Breast epithelium (tissue), 4 donors: Measurements from ENCODE around the gene ZFHX3. TPM values are rescaled to one million over a fixed set of nuclear protein-coding genes. Genes with fewer than 3 reads are reported as not detected.
A peak's percentile ranks its signal among the peaks of the same experiment; 100 is the strongest.

ENCODE experiments used
- DNase-seq, 2 donors: peaks; one replicate each; pipeline ENCODE4 v3.0.0-alpha.2; 2019; ENCODE audit warnings: low spot score in 2 of 2
- H3K27ac ChIP-seq, 2 donors: fragments of 200-600 bp; sonication (generic) in 1 of 2; one replicate each; pipeline ENCODE4 v1.5.1; 2016 to 2019; ENCODE audit warnings: mild to moderate bottlenecking in 1 of 2
- H3K27me3 ChIP-seq, 2 donors: fragments of 200-600 bp; sonication (generic) in 1 of 2; one replicate each; pipeline versions ENCODE4 v1.5.1 to v1.6.0; 2017 to 2019; ENCODE audit warnings: control low read depth in 1 of 2, mild to moderate bottlenecking in 1 of 2
- H3K36me3 ChIP-seq: fragments of 200-600 bp; one replicate; pipeline ENCODE4 v1.5.1; 2019
- H3K4me1 ChIP-seq, 2 donors: fragments of 200-600 bp; sonication (generic); one replicate each; pipeline ENCODE4 v1.5.1; 2016 to 2019; ENCODE audit warnings: control low read depth in 1 of 2
- H3K4me3 ChIP-seq, 3 donors: fragments of 200-600 bp; sonication (generic); 1 replicate in 2 of 3; 2 replicates in 1 of 3; pipeline ENCODE4 v1.5.1; 2016 to 2019; ENCODE audit warnings: mild to moderate bottlenecking in 3 of 3, moderate library complexity in 2 of 3
- H3K9me3 ChIP-seq, 2 donors: fragments of 200-600 bp; sonication (generic) in 1 of 2; one replicate each; pipeline ENCODE4 v1.5.1; 2016 to 2019; ENCODE audit warnings: control low read depth in 1 of 2
- POLR2A ChIP-seq: fragments of 450-650 bp; IDR thresholded peaks from one replicate; pipeline ENCODE4 v1.6.1; 2016; ENCODE audit warnings: antibody characterized with exemption, mild to moderate bottlenecking, moderate library complexity
- POLR2AphosphoS5 ChIP-seq, 3 donors: sonication (generic); formaldehyde crosslinking; IDR thresholded peaks; one replicate each; pipeline ENCODE4 v1.6.1; 2017; ENCODE audit warnings: antibody characterized with exemption in 3 of 3
- intact Hi-C: fragments of 100-400 bp; cut with DNase I; formaldehyde crosslinking; loops from one replicate; pipeline ENCODE4 v1.15.1; 2023; ENCODE audit warnings: low total_unique reads
- total RNA-seq, 3 donors: library from RNA; depleted of rRNA; stranded (reverse); fragments of >200 nt; gene quantifications; one replicate each; pipeline ENCODE4 v1.1.0, GENCODE V29; 2016
- TF ChIP-seq, protein P1 (sequence below), 3 donors: fragments of 450-650 bp; IDR thresholded peaks; one replicate each; pipeline ENCODE4 v1.5.1; 2016 to 2017; ENCODE audit warnings: antibody characterized with exemption in 3 of 3, mild to moderate bottlenecking in 3 of 3, moderate library complexity in 3 of 3

ZFHX3 gene
- total RNA-seq, 3 donors from 2014 or later, result 10.8 to 36.0 (median 11.8) TPM

DNA sequence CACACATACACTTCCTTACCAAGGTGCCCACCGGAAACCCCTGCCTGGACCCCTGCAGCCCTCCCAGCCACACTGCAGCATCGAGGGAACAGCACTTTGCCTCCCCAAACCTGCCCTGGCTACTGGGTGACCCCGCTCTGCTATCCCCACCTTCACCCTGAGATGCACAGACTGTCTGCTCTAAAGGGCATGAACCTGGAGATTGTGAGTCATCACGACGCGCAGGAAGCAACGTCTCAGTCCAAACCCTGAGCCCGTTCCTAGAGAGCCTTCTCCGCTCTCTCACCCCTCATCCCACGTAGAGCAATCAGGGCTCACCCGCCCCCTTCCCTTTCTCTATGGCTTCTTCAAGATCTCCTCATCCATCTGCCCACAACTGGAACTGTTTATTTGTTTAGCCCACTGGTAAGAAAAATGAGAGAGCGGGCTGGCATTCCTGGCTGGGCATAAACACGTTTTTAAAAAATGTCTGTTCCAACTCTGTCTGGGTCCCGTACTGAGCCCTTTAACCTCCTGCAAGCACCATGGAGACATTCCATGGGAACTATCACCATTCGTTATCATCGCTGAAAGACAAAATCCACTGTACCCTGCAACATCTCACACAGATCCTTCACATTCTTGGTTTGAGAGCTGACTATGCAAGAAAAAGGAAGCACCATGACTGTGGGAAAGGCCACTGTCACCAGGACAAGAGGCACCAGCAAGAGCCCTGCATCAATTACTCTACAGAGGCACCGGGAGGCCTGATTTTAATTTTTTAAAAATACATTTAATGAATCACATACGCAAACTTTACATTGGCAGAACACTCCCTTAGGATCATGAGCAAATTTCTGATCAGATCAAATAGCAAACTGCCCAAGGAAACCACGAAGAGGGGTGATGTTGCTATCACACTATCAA lies 28.2 kb downstream of the ZFHX3 start:
- TF ChIP-seq, protein P1, sequence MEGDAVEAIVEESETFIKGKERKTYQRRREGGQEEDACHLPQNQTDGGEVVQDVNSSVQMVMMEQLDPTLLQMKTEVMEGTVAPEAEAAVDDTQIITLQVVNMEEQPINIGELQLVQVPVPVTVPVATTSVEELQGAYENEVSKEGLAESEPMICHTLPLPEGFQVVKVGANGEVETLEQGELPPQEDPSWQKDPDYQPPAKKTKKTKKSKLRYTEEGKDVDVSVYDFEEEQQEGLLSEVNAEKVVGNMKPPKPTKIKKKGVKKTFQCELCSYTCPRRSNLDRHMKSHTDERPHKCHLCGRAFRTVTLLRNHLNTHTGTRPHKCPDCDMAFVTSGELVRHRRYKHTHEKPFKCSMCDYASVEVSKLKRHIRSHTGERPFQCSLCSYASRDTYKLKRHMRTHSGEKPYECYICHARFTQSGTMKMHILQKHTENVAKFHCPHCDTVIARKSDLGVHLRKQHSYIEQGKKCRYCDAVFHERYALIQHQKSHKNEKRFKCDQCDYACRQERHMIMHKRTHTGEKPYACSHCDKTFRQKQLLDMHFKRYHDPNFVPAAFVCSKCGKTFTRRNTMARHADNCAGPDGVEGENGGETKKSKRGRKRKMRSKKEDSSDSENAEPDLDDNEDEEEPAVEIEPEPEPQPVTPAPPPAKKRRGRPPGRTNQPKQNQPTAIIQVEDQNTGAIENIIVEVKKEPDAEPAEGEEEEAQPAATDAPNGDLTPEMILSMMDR (IDR thresholded peaks at IDR 0.05), result no peak
- TF ChIP-seq POLR2A (no peak), POLR2AphosphoS5 (IDR thresholded peaks at IDR 0.05) (no peak)
- peaks cover 5 to 9% of the 10 kb centered on the region in 2 donors for H3K4me1 ChIP-seq
- no peaks in the 10 kb centered on the region for H3K36me3 ChIP-seq
- peak overlapping the region; percentile 17 to 40 for H3K27ac ChIP-seq
- H3K27me3 ChIP-seq, result no peaks in the 10 kb centered on the region
- no peak for DNase-seq
- no peaks in the 10 kb centered on the region for H3K9me3 ChIP-seq
- intact Hi-C loops, result no loop called here
- H3K4me3 ChIP-seq, result peak overlapping the region in 1 of 3 donors; percentile 7

DNA sequence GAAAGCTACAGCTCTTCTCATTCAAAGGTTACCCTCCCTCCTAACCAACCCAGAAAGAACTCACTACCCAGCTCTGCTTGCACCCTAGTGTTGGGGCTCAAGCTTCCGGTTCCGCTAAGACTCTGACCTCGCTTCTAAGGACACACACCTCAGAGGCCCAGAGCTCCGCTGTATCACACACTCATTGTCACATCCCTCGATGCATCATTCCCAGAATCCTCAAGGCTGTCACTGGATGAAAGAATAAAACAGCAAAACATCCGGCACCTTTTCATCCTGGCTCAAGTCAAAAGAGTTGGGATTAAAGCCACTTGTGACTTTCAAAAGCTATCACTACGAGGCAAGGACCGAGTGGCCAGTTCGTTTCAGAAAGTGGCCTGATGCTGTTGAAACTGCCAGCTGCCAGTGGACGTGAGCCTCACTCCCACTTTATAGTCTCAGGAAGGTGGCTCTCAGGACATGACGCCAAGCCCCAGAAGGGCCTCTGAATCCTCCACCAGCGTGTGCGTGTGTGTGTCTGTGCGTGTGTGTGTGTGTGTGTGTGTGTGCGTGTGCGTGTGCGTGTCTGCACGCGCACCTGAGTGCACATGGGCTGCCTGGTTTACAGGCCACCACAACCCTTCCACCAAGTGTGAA lies 29.0 kb downstream of the ZFHX3 start:
- intact Hi-C loops, result no loop called here
- H3K27ac ChIP-seq, result peak overlapping the region in 1 of 2 donors; percentile 40
- no peak for DNase-seq

DNA sequence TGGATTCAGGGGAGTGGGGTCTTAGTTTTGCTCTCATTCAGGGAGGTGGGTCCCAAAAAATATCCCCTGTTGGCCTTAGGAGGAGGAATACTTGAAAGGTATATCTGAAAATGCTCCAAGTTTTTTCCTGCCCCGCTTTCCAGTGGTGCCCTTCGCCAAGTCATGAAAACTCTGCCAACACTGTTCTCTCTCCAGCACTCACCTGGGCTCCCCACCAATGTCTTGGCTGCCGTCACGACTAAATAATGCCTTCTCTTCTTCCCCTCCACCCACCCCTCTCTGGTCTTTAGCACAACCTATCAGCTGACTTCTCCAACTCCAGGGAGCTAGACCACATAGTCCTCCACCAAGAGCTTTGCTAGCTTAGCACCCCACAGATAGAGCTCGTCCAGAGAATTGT lies 30.6 kb downstream of the ZFHX3 start:
- TF ChIP-seq, protein P1 (IDR thresholded peaks at IDR 0.05), result no peak
- TF ChIP-seq POLR2A, result no peak
- TF ChIP-seq POLR2AphosphoS5 (IDR thresholded peaks at IDR 0.05), result no peak
- peaks cover 5 to 9% of the 10 kb centered on the region in 2 donors for H3K4me1 ChIP-seq
- no peaks in the 10 kb centered on the region for H3K9me3 ChIP-seq
- H3K36me3 ChIP-seq, result no peaks in the 10 kb centered on the region
- H3K27me3 ChIP-seq, result no peaks in the 10 kb centered on the region
- no peak overlapping the region for H3K4me3 ChIP-seq
- intact Hi-C loops, result no loop called here
- H3K27ac ChIP-seq, result no peak overlapping the region
- DNase-seq, result no peak

More for the DNA sequence above, 29.0 kb downstream of the ZFHX3 start:
- H3K4me3 ChIP-seq, result no peak overlapping the region
- no peaks in the 10 kb centered on the region for H3K36me3 ChIP-seq
- H3K9me3 ChIP-seq, result no peaks in the 10 kb centered on the region
- H3K27me3 ChIP-seq, result no peaks in the 10 kb centered on the region
- peaks cover 5 to 9% of the 10 kb centered on the region in 2 donors for H3K4me1 ChIP-seq
- TF ChIP-seq, protein P1 (IDR thresholded peaks at IDR 0.05), result no peak
- TF ChIP-seq POLR2AphosphoS5 (IDR thresholded peaks at IDR 0.05) (no peak), POLR2A (no peak)

DNA sequence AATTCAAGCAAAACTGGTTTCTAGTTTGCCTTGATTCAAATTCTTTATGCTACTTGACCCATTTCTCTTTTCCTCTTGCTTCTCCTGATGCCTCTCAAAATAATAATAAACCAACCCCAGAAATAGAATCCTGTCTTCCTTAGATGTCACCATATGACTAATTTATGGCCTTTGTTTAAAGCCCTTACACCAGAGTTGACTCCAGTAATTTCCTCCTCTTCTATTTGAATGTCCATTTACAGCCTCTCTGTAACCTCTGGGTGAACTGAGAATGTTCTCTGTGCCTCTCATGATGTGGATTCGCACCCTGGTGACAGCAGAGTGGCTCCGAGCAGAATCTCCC lies 31.5 kb downstream of the ZFHX3 start:
- no peak overlapping the region for H3K27ac ChIP-seq
- intact Hi-C loops, result no loop called here

More for the DNA sequence above, 31.5 kb downstream of the ZFHX3 start:
- Histone ChIP-seq H3K36me3 (no peaks in the 10 kb centered on the region), H3K27me3 (no peaks in the 10 kb centered on the region), H3K4me3 (no peak overlapping the region), H3K4me1 (peaks cover 5 to 9% of the 10 kb centered on the region in 2 donors), H3K9me3 (no peaks in the 10 kb centered on the region)
- TF ChIP-seq, protein P1 (IDR thresholded peaks at IDR 0.05), result no peak
- no peak for DNase-seq
